Ovary (tissue), 9 donors: ENCODE data around the gene SUSD5. TPM values are rescaled to one million over a fixed set of nuclear protein-coding genes. Genes with fewer than 3 reads are reported as not detected.

ENCODE experiments used
- DNase-seq, 5 donors: peaks; one replicate each; pipeline ENCODE4 v3.0.0-alpha.2; 2019 to 2020
- H3K27ac ChIP-seq, 2 donors: fragments of 200-600 bp; one replicate each; pipeline versions ENCODE4 v1.5.1 to v1.8.0; 2019 to 2022
- H3K27me3 ChIP-seq: fragments of 200-600 bp; one replicate; pipeline ENCODE4 v1.8.0; 2022
- H3K36me3 ChIP-seq: fragments of 200-600 bp; sonication (generic); one replicate; pipeline ENCODE4 v1.5.1; 2019
- H3K4me1 ChIP-seq: one replicate; pipeline ENCODE4 v1.8.1; 2013; ENCODE audit warnings: mild to moderate bottlenecking, moderate library complexity; ENCODE audit not compliant: insufficient read depth
- H3K4me3 ChIP-seq: fragments of 200-600 bp; sonication (generic); one replicate; pipeline ENCODE4 v1.5.1; 2017
- H3K9me3 ChIP-seq, 2 donors: fragments of 200-600 bp in 1 of 2; sonication (generic) in 1 of 2; one replicate each; pipeline versions ENCODE4 v1.5.1 to v1.8.1; 2013 to 2019; ENCODE audit warnings: mild to moderate bottlenecking in 1 of 2, moderate library complexity in 1 of 2
- EP300 ChIP-seq: sonication (generic); formaldehyde crosslinking; IDR thresholded peaks from one replicate; pipeline ENCODE4 v1.6.1; 2017; ENCODE audit warnings: antibody characterized with exemption
- POLR2A ChIP-seq: fragments of 450-650 bp; IDR thresholded peaks from one replicate; pipeline ENCODE4 v1.6.1; 2017; ENCODE audit warnings: antibody characterized with exemption, mild to moderate bottlenecking, moderate library complexity
- WGBS, 3 donors: extraction: QIAGEN DNeasy Blood & Tissue Kit in 1 of 3; methylation state at CpG; one replicate each; pipeline versions ENCODE4 v1.1.5 to v1.1.7; 2013 to 2017; 5-methylcytosine and 5-hydroxymethylcytosine counted together
- intact Hi-C, 4 donors: fragments of 100-400 bp; cut with DNase I; formaldehyde crosslinking; loops; one replicate each; pipeline versions ENCODE4 v1.11.0 to v1.15.1; 2022 to 2023
- polyA plus RNA-seq, 2 donors: library from polyadenylated mRNA; stranded (reverse); fragments of 200-250 nt in 1 of 2; fragments of 350-450 nt in 1 of 2; fragmentation: Illumina TruSeq in 1 of 2; extraction: RNeasy Lipid Tissue Mini Kit (QIAGEN cat#74804) in 1 of 2; gene quantifications; one replicate each; pipeline ENCODE4 v1.2.3, GENCODE V29; 2013 to 2014
- total RNA-seq, 7 donors: library from RNA; depleted of rRNA in 2 of 7; stranded (reverse); fragments of >200 nt in 2 of 7; fragmentation: NEBNext Ultra II Directional in 3 of 7; extraction: Animal tissue kit (Norgen Biotek cat#: 25700) in 3 of 7; gene quantifications; one replicate each; pipeline versions ENCODE4 v1.1.0 to v1.2.4, GENCODE V29; 2016 to 2023
- TF ChIP-seq, protein P1 (sequence below), 3 donors: fragments of 450-650 bp in 2 of 3; fragments of 200-600 bp in 1 of 3; IDR thresholded peaks; one replicate each; pipeline versions ENCODE4 v1.5.1 to v1.8.0; 2016 to 2022; ENCODE audit warnings: antibody characterized with exemption in 3 of 3, mild to moderate bottlenecking in 1 of 3
- donor health status: DM: no; HTN: no; CAD: no; lungs with moderate emphysema.
- donor health status: DM: no; HTN: no; CAD: no.
- donor health status: Bipolar disorder and iron deficiency.
- donor health status: DM: yes; HTN: yes; CAD: no.
- donor health status: DM: no; HTN: no; CAD: no.
- donor health status: DM: yes; HTN: yes; CAD: no.

Gene SUSD5
- total and polyA plus RNA-seq, 9 donors = 0.24 to 16.0 (median 2.7) TPM

DNA sequence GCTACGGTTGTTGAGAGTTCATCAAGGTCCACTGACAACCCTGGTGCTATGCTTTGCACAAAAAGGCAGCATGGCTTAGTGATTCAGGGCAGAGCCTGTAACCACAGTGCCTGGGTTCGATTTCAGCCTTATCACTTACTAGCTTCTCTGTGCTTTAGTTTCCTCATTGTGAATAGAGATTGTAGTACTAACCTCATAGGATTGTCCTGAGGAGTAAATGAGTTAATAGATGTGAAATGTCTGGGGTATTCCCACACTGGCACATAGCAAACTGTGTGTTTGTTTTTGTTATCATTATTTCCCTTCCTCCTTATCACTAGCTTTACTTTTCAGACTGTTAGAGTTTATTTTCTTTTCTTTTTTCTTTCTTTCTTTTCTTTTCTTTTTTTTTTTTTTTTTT lies 88.5 kb downstream of the SUSD5 start:
- no peak for DNase-seq
- Histone ChIP-seq H3K27ac (no peak overlapping the region), H3K4me1 (no peaks in the 10 kb centered on the region), H3K27me3 (no peaks in the 10 kb centered on the region), H3K36me3 (no peaks in the 10 kb centered on the region), H3K4me3 (no peak overlapping the region), H3K9me3 (no peaks in the 10 kb centered on the region)
- WGBS, 3 donors = 51 to 75% (median 60%) methylated on average over 2 of the region's 2 CpGs
- intact Hi-C loops = loop anchor here (5.0 kb wide), 1 partner anchor 242 kb away; no protein-coding TSS in a partner anchor
- TF ChIP-seq, protein P1, sequence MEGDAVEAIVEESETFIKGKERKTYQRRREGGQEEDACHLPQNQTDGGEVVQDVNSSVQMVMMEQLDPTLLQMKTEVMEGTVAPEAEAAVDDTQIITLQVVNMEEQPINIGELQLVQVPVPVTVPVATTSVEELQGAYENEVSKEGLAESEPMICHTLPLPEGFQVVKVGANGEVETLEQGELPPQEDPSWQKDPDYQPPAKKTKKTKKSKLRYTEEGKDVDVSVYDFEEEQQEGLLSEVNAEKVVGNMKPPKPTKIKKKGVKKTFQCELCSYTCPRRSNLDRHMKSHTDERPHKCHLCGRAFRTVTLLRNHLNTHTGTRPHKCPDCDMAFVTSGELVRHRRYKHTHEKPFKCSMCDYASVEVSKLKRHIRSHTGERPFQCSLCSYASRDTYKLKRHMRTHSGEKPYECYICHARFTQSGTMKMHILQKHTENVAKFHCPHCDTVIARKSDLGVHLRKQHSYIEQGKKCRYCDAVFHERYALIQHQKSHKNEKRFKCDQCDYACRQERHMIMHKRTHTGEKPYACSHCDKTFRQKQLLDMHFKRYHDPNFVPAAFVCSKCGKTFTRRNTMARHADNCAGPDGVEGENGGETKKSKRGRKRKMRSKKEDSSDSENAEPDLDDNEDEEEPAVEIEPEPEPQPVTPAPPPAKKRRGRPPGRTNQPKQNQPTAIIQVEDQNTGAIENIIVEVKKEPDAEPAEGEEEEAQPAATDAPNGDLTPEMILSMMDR (IDR thresholded peaks at IDR 0.05) = no peak

DNA sequence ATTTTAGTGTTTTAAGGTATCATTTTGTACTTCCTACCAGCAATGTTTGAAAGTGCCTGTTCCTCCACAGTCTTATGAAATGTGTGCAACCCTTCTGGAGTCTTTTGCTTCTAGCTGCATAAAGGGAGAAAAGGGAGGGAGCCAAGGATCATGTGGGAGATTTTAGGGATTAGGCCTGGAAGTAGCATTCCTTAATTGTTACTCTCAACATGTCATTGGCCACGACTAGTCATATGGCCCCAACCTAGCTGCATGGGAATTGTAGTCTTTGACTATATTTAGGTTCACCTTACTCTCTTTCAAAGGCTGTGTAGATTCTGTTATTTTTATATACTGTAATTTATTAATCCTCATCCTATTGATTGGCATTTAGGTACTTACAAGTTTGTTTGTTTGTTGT lies 89.9 kb downstream of the SUSD5 start:
- Histone ChIP-seq H3K36me3 (no peaks in the 10 kb centered on the region), H3K9me3 (no peaks in the 10 kb centered on the region), H3K4me3 (no peak overlapping the region), H3K27ac (no peak overlapping the region), H3K27me3 (no peaks in the 10 kb centered on the region), H3K4me1 (no peaks in the 10 kb centered on the region)
- intact Hi-C loops = no loop called here
- TF ChIP-seq POLR2A = no peak
- TF ChIP-seq, protein P1 (IDR thresholded peaks at IDR 0.05) = no peak
- TF ChIP-seq EP300 = no peak
- WGBS, 3 donors = 42 to 48% (median 46%) methylated on average over 1 of the region's 1 CpG
- DNase-seq = no peak

DNA sequence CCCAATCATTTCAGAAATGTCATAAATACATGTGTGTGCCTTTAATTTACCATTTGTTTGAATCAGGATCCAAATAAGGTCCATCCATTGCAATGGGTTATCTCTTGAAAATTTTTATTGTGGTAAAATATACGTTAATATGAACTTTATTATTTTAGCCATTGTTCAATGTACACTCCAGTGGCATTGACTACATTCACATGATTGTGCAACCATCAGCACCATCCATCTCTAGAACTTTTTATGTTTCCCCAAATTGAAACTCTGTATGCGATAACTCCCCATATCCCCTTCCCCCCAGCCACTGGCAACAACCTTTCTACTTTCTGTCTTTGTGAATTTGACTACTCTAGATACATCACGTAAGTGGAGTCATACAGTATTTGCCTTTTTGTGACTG lies 92.8 kb downstream of the SUSD5 start:
- no peaks in the 10 kb centered on the region for H3K36me3 ChIP-seq
- H3K27ac ChIP-seq = no peak overlapping the region
- DNase-seq = no peak
- 83 to 89% (median 88%) methylated on average over 3 of the region's 3 CpGs for WGBS, 3 donors
- no peaks in the 10 kb centered on the region for H3K4me1 ChIP-seq
- no peak overlapping the region for H3K4me3 ChIP-seq
- no peaks in the 10 kb centered on the region for H3K9me3 ChIP-seq
- no peaks in the 10 kb centered on the region for H3K27me3 ChIP-seq
- TF ChIP-seq EP300 (no peak), POLR2A (no peak)
- TF ChIP-seq, protein P1 (IDR thresholded peaks at IDR 0.05) = no peak
- intact Hi-C loops = no loop called here

DNA sequence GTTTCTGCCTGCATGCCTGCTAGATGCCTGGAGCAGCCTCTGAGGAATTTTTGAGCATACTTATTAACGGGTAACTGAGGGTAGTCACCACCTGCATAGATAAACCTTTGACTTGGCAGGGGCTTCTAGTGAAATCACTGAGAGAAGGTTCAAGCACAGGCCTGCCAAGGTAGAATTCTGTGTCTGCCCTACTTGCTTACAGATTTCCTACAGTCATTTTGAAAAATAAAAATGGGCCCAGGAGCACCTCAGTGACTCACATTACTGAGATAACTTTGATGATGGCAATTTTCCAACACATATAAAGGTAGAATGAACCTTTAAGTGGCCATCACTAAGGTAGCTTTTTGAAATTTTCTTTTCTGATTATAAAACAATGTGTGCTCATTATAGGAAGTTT lies 94.0 kb downstream of the SUSD5 start:
- Histone ChIP-seq H3K27me3 (no peaks in the 10 kb centered on the region), H3K9me3 (no peaks in the 10 kb centered on the region), H3K4me3 (no peak overlapping the region), H3K4me1 (no peaks in the 10 kb centered on the region), H3K36me3 (no peaks in the 10 kb centered on the region), H3K27ac (no peak overlapping the region)
- TF ChIP-seq, protein P1 (IDR thresholded peaks at IDR 0.05) = no peak
- TF ChIP-seq POLR2A (no peak), EP300 (no peak)
- no peak for DNase-seq
- WGBS, 3 donors = 48 to 57% (median 51%) methylated on average over 1 of the region's 1 CpG
- intact Hi-C loops = no loop called here

DNA sequence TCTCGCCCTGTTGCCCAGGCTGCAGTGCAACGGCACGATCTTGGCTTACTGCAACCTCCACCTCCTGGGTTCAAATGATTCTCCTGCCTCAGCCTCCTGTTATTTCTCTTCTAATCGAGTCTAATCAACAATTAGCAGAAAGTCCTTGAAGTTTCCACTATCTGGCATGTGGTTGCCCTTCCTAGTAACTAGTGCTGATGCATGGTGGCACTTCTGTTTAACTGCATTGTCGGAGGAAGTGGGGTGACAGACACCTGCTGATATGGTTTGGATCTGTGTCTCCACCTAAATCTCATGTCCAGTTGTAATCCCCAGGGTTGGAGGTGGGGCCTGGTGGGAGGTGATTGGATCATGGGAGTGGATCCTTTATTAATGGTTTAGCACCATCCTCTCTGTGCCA lies 95.6 kb downstream of the SUSD5 start:
- intact Hi-C loops = no loop called here
- H3K27me3 ChIP-seq = no peaks in the 10 kb centered on the region
- no peaks in the 10 kb centered on the region for H3K9me3 ChIP-seq
- no peak overlapping the region for H3K27ac ChIP-seq
- no peak for DNase-seq
- WGBS, 3 donors = 82 to 86% (median 82%) methylated on average over 5 of the region's 5 CpGs
- H3K4me1 ChIP-seq = no peaks in the 10 kb centered on the region
- no peak for TF ChIP-seq EP300
- TF ChIP-seq POLR2A = no peak
- TF ChIP-seq, protein P1 (IDR thresholded peaks at IDR 0.05) = no peak
- H3K36me3 ChIP-seq = no peaks in the 10 kb centered on the region
- no peak overlapping the region for H3K4me3 ChIP-seq
